PC-3 (cell line): ENCODE measurements around the gene ITGA1. TPM values are rescaled to one million over a fixed set of nuclear protein-coding genes. Genes with fewer than 3 reads are reported as not detected.

Experiments used
- ATAC-seq: fragments of 200-7000 bp; cut with Tn5 transposase; 2 replicates; pipeline ENCODE4 v1.9.1; 2020; ENCODE audit warnings: mild to moderate bottlenecking, moderate library complexity
- BruUV-seq: library from RNA; stranded (reverse); fragments of 400-500 nt; replicated peaks from 2 replicates; lab custom pipeline; 2021; lab: Mats Ljungman, UMichigan
- CTCF ChIA-PET: fragments of 300-600 bp; sonication (Branson Sonifier 250); formaldehyde crosslinking; loops from one replicate; lab custom pipeline; 2022; ENCODE audit warnings: antibody characterized with exemption; lab: Charles Lee
- POLR2A ChIA-PET: fragments of 300-600 bp; sonication (Branson Sonifier 250); formaldehyde crosslinking; loops from one replicate; lab custom pipeline; 2022; ENCODE audit warnings: antibody characterized with exemption; ENCODE audit not compliant: unreplicated experiment; lab: Charles Lee
- DNase-seq: peaks from one replicate; pipeline ENCODE4 v3.0.0-alpha.2; 2015
- H2AFZ ChIP-seq: fragments of 300-600 bp; sonication (generic); 2 replicates; pipeline ENCODE4 v1.6.0; 2016; ENCODE audit warnings: antibody characterized with exemption, low read length
- H3F3A ChIP-seq: fragments of 300-600 bp; sonication (generic); one replicate; pipeline ENCODE4 v1.6.0; 2017; ENCODE audit warnings: antibody characterized with exemption, low read length, control low read depth, mild to moderate bottlenecking; ENCODE audit not compliant: unreplicated experiment
- H3K27ac ChIP-seq: fragments of 300-600 bp; sonication (generic); 2 replicates; pipeline ENCODE4 v1.5.1; 2016; ENCODE audit warnings: mild to moderate bottlenecking, low read length
- H3K27me3 ChIP-seq: fragments of 300-600 bp; sonication (generic); 2 replicates; pipeline ENCODE4 v1.6.1; 2016; ENCODE audit warnings: low read length, mixed read lengths
- H3K36me3 ChIP-seq: fragments of 300-600 bp; sonication (generic); 2 replicates; pipeline ENCODE4 v1.6.1; 2016; ENCODE audit warnings: low read depth, mixed run types, low read length, mixed read lengths
- H3K4me1 ChIP-seq: fragments of 300-600 bp; sonication (generic); 2 replicates; pipeline ENCODE4 v1.5.1; 2016; ENCODE audit warnings: low read length; ENCODE audit not compliant: insufficient read depth
- H3K4me2 ChIP-seq: fragments of 300-600 bp; sonication (generic); 2 replicates; pipeline ENCODE4 v1.6.0; 2016; ENCODE audit warnings: low read length
- H3K4me3 ChIP-seq: fragments of 300-600 bp; sonication (generic); 2 replicates; pipeline ENCODE4 v1.5.1; 2016; ENCODE audit warnings: mild to moderate bottlenecking, low read length, mixed read lengths
- H3K79me2 ChIP-seq: fragments of 300-600 bp; sonication (generic); 2 replicates; pipeline ENCODE4 v1.6.1; 2017; ENCODE audit warnings: low read length, mixed read lengths
- H3K9ac ChIP-seq: fragments of 300-600 bp; sonication (generic); 2 replicates; pipeline ENCODE4 v1.6.0; 2016; ENCODE audit warnings: mild to moderate bottlenecking, low read length
- H3K9me2 ChIP-seq: fragments of 300-600 bp; sonication (generic); replicated peaks from 2 replicates; pipeline ENCODE4 v1.6.1; 2016; ENCODE audit warnings: mixed run types, low read length, mixed read lengths
- H3K9me3 ChIP-seq: fragments of 300-600 bp; sonication (generic); 2 replicates; pipeline ENCODE4 v1.6.1; 2016; ENCODE audit warnings: low read length, mixed read lengths
- H4K20me1 ChIP-seq: fragments of 300-600 bp; sonication (generic); 2 replicates; pipeline ENCODE4 v1.6.1; 2016; ENCODE audit warnings: low read length, mixed read lengths
- EZH2 ChIP-seq: fragments of 300-600 bp; sonication (generic); IDR thresholded peaks from one replicate; pipeline ENCODE4 v1.6.1; 2017; ENCODE audit warnings: antibody characterized with exemption, mild to moderate bottlenecking, low read length; ENCODE audit not compliant: unreplicated experiment
- EZH2phosphoT487 ChIP-seq: fragments of 300-600 bp; sonication (generic); IDR thresholded peaks from 2 replicates; pipeline ENCODE4 v1.6.1; 2018; ENCODE audit warnings: mild to moderate bottlenecking, antibody characterized with exemption, low read length, borderline replicate concordance
- intact Hi-C: fragments of 100-400 bp; cut with micrococcal nuclease; formaldehyde crosslinking; loops from 2 replicates; pipeline ENCODE4 v1.9.0; 2023
- total RNA-seq: library from RNA; depleted of rRNA; stranded (reverse); fragments of >200 nt; gene quantifications from 2 replicates; pipeline ENCODE4 v1.2.3, GENCODE V29; 2014
- TF ChIP-seq, protein P1 (sequence below): fragments of 300-600 bp; sonication (generic); conservative IDR thresholded peaks from 2 replicates; pipeline ENCODE4 v1.5.1; 2017; ENCODE audit warnings: antibody characterized with exemption, low read depth, mild to moderate bottlenecking, low read length

The ITGA1 gene
- total RNA-seq, 1 experiment from 2014 or later, result 4.7 TPM

GRCh38 chr5:52887066-52887465 is 99.3 kb downstream of the ITGA1 start:
- H3F3A ChIP-seq, result no peaks in the 10 kb centered on the region
- DNase-seq, result no peak
- BruUV-seq, result no TSS peak
- CTCF ChIA-PET, result no interaction called here
- no peak overlapping the region for H2AFZ ChIP-seq
- no peaks in the 10 kb centered on the region for H4K20me1 ChIP-seq
- no peak overlapping the region for H3K4me2 ChIP-seq
- POLR2A ChIA-PET, result no interaction called here
- H3K79me2 ChIP-seq, result no peaks in the 10 kb centered on the region
- no peak for ATAC-seq
- TF ChIP-seq, protein P1, sequence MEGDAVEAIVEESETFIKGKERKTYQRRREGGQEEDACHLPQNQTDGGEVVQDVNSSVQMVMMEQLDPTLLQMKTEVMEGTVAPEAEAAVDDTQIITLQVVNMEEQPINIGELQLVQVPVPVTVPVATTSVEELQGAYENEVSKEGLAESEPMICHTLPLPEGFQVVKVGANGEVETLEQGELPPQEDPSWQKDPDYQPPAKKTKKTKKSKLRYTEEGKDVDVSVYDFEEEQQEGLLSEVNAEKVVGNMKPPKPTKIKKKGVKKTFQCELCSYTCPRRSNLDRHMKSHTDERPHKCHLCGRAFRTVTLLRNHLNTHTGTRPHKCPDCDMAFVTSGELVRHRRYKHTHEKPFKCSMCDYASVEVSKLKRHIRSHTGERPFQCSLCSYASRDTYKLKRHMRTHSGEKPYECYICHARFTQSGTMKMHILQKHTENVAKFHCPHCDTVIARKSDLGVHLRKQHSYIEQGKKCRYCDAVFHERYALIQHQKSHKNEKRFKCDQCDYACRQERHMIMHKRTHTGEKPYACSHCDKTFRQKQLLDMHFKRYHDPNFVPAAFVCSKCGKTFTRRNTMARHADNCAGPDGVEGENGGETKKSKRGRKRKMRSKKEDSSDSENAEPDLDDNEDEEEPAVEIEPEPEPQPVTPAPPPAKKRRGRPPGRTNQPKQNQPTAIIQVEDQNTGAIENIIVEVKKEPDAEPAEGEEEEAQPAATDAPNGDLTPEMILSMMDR, result no peak
- TF ChIP-seq EZH2phosphoT487 (no peak), EZH2 (no peak)
- no peak overlapping the region for H3K27ac ChIP-seq
- H3K9me3 ChIP-seq, result no peaks in the 10 kb centered on the region
- no peaks in the 10 kb centered on the region for H3K36me3 ChIP-seq
- H3K4me1 ChIP-seq, result no peaks in the 10 kb centered on the region
- no peak overlapping the region for H3K9ac ChIP-seq
- H3K9me2 ChIP-seq, result no peaks in the 10 kb centered on the region
- H3K4me3 ChIP-seq, result no peak overlapping the region
- intact Hi-C loops, result no loop called here
- H3K27me3 ChIP-seq, result no peaks in the 10 kb centered on the region

- H3K27ac ChIP-seq, result no peak overlapping the region
- H3F3A ChIP-seq, result no peaks in the 10 kb centered on the region
- no peak overlapping the region for H2AFZ ChIP-seq
- no peaks in the 10 kb centered on the region for H3K9me2 ChIP-seq
- POLR2A ChIA-PET, result no interaction called here
- no TSS peak for BruUV-seq
- CTCF ChIA-PET, result no interaction called here
- H3K27me3 ChIP-seq, result no peaks in the 10 kb centered on the region
- ATAC-seq (no peak), DNase-seq (no peak)
- no peak overlapping the region for H3K9ac ChIP-seq
- TF ChIP-seq, protein P1, result no peak
- TF ChIP-seq EZH2 (no peak), EZH2phosphoT487 (no peak)
- H3K36me3 ChIP-seq, result no peaks in the 10 kb centered on the region
- H3K4me3 ChIP-seq, result no peak overlapping the region
- H4K20me1 ChIP-seq, result no peaks in the 10 kb centered on the region
- H3K4me1 ChIP-seq, result no peaks in the 10 kb centered on the region
- no peak overlapping the region for H3K4me2 ChIP-seq
- intact Hi-C loops, result no loop called here
- no peaks in the 10 kb centered on the region for H3K9me3 ChIP-seq
- H3K79me2 ChIP-seq, result no peaks in the 10 kb centered on the region
These were observed 100.6 kb downstream of the ITGA1 start for GRCh38 chr5:52888363-52888762.

GRCh38 chr5:52892242-52892878 is 104.6 kb downstream of the ITGA1 start:
- H3K36me3 ChIP-seq, result no peaks in the 10 kb centered on the region
- intact Hi-C loops, result no loop called here
- H3K4me2 ChIP-seq, result no peak overlapping the region
- no peaks in the 10 kb centered on the region for H3K9me3 ChIP-seq
- no peak overlapping the region for H3K4me3 ChIP-seq
- no peaks in the 10 kb centered on the region for H3K9me2 ChIP-seq
- ChIA-PET CTCF (no interaction called here), POLR2A (no interaction called here)
- no peaks in the 10 kb centered on the region for H3K79me2 ChIP-seq
- ATAC-seq (no peak), DNase-seq (no peak)
- no TSS peak for BruUV-seq
- no peaks in the 10 kb centered on the region for H3K27me3 ChIP-seq
- no peaks in the 10 kb centered on the region for H4K20me1 ChIP-seq
- H3K4me1 ChIP-seq, result no peaks in the 10 kb centered on the region
- no peak overlapping the region for H3K9ac ChIP-seq
- TF ChIP-seq, protein P1, result no peak
- TF ChIP-seq EZH2 (no peak), EZH2phosphoT487 (no peak)
- no peaks in the 10 kb centered on the region for H3F3A ChIP-seq
- H3K27ac ChIP-seq, result no peak overlapping the region
- H2AFZ ChIP-seq, result no peak overlapping the region
